Activated CD4-positive, alpha-beta T cell treated with anti-CD3 and anti-CD28 coated beads, Interleukin-2, amount 50 U/mL, for 16 hours (primary cell): ENCODE results near the gene MRPL10.

Source experiments
- DNase-seq: peaks from one replicate; pipeline ENCODE4 v3.0.0-alpha.2; 2020

Gene MRPL10

DNA sequence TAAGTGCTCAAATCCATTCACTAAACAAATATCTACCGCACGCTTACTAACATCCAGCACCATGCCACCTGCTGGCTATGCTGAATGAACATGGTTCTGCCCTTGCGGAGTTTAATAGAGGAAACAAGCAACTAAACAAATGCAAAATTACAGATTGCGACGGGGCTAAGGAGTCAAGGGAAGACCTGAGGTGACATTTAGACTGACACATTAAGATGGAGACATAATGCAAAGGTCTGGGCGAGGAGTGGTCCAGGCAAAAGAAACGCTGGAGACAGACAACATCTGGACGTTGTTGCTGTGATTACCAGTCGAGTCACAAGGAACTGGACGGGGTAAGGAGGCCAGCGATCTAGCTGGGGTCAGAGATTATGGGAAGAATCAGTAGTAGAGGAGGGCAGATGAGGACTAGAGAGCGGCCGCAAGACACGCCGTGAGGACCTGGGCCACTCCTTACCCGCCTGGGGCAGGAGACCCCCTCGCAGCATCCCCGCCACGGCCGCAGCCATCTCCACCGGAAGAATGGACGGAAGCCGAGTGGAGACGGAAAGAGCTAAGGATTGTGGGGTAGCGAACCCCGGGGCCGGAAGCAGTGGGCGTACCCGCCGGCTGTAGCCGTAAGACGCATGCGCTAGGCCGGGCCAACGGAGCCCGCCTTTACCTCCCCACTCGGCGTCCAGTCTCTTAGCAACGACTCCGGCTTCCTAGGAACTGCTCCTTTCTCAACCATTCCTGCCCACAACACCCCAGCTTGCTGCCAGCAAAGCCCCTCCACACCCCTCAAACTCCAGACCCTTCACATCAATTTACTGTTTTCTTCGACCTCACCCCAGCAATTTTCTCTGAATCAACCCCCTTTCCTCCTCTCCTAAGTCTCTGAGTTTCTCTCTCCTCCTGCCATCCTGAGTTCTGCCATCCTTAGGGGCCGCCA, at the start of gene MRPL10, which contains the start of gene LRRC46:
Gene MRPL10 (minus strand): TSS at position 539 of the 931 bp plus-strand sequence. CDS start 30 bp downstream, at position 509.
Gene LRRC46 (plus strand): TSS at position 668 of the 931 bp plus-strand sequence. CDS start 320 bp downstream, outside the sequence.
- DNase-seq = peak; percentile 96

DNA sequence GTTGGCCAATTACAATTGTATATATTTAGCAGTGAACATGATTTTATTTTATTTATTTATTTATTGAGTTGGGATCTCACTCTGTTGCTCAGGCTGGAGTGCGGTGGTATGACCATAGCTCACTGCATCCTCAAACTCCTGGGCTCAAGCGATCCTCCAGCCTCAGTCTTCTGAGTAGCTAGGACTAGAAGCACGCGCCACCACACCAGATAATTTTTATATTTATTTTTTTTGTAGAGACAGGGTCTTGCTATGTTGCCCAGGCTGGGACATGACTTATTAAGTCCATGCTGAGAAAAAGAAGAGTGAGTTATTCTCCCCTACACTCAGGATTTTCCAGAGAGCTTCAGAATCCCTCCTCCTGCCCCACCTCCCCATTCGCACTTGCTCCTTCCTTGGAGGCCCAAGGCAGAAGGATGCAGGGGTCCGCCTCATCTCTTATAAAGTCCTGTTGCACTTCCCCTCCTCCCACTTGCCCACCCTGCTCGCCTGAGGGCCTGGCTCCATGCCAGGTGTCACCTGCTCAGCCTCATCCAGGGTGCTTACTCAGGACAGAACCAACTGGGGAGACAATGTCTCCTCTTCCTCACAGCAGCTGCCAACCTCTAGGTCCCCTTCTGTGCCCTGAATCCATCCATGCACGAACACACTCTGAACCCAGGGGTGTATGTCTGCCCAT, 48.6 kb upstream of the MRPL10 start:
- DNase-seq = no peak

DNA sequence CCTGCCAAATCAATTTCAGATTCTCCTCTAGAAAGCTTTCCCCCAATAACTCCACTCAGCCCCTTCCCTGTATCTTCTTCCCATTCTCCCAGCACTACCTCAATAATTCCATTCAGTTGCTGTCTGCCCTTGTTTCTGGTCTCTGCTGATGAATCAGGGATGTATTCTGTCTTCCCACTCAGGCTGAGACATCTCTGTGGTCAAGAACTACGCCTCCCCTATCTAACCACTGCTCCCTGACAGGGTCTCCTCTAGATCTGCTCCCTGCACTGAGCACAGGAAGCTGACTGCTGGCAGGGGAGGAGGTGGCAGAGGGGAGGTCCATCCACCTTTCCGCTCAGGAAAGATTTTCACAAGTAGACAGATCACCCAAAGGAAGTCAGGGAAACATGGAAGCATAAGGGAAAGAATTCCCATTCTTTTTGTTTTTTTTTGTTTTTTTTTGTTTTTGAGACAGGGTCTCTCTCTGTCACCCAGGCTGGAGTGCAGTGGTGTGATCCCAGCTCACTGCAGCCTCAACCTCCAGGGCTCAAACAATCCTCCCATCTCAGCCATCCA, 47.8 kb upstream of the MRPL10 start:
- DNase-seq = no peak

DNA sequence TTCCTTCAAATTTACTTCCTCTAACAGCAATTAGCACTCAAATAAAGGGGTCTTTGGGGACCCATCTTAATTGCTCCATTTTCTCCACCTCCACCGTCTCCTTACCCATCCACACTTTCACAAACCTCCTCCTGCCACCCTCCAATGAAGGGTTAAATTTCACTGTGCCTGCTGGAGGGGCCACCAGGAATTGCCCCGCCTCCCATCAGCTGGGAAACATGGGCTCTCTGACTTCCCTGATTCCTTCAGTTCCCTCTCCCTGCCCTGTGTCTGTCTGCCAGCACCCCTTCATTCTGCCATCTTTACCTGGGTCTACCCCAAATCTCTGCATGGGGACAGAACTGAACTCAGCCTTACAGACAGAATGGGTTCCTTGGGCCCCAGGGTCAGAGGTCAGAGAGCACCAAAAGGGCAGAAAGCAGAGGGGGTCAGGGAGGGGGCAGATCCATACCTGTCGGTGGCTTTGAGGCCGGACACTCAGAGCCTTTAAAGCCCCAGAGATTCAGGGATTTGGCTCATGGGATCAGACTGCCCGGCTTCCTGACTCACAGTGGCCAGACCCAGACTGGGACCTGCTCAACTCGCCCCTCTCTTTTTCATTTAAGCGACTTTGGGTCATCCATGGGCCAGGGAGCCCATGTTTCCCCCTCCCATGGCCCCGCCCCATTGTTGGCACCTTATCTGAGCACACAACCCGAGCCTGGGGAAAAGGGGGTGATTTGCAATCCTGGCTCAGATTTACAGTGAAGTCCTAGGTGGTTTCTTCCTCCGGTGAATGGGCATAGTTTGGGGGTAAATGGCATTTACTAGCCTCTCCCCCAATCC, 47.1 kb upstream of the MRPL10 start:
- no peak for DNase-seq

- no peak for DNase-seq
Measured at GRCh38 chr17:47877368-47878034, 46.2 kb upstream of the MRPL10 start.

DNA sequence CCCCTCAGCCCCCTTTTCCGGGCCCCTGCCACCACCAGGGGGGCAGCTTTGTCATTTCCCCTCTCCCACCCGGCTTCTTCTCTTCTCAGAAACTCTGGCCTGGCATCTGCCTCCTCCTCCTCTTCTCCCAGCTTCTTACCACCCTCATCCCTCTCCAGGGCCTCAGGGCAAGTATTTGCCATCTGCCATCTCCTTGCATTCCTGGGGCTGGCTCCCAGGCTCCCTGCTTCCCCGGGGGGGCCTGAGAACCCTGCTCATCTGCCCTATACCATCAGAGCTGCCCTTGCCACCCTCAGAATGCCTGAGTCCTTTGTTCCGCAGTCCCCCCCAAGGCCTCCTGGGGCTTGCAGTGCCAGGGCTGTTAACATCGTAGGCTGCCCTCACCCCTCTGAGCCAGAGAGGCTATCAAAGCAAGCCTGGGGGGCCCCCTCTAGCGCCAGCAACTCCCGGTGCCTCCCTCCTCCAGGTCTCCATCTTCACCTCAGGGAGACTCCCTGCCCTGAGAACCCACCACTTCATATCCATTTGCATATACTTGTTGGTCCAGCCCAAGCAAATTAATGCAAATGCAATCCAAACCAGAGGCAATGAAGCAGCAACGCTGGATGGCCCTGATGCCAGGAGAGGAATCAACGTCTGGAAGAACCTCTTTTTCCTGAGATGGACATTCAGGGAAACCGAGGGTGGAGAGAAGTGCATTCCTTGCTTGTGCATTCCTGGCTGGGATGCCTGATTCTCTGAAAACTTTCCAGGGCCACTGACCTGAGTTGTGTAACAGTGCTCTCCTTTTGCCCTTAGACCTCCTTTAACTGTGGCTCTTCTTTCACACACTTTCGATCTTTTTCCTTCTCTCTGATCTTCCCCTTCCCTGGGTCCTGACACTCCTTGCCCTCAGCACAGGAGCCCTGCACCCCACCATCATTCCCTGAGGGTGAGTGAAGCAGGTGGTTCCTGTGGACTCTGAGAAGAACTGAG, 44.0 kb upstream of the MRPL10 start:
- DNase-seq = no peak

DNA sequence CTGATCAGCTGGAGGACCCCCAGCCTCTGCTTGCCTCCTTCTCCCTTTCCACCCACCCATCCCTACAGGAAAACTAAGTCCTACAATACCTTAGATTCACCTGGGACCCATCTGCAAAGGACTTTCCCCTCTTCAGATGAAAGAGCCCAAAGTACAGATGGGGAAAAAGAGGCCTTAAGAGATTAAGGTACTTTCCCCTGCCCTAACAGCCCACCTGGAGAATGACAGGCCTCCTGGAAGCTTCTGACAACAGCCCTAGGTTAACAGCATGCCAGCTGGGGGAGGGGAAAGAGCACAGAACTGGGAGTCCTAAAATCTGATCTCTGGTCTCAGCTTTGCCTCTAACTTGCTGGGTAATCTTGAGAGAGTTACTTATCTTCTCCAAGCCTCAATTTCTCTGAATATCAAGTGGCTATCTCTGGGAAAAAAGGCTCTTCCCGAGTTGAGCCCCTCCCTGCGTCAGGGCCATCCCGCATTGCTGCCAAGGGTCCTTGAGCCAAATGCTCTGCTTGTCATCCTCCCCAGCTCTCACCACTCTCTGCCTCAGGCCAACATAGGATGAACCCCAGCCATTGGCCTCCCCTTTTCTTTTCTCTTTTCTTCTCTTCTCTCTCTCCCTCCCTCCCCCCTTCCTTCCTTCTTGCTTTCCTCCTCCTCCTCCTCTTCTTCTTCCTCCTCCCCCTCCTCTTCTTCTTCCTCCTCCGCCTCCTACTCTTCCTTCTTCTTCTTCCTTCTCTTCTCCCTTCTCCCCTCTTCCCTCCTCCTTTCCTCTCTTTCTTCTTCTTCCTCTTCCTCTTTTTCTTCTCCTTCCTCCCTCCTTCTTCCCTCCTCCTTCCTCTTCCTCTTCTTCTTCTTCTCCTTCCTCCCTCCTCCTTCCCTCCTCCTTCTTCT, 42.1 kb upstream of the MRPL10 start:
- no peak for DNase-seq

- no peak for DNase-seq
Measured at GRCh38 chr17:47872651-47873161, 41.4 kb upstream of the MRPL10 start.

DNA sequence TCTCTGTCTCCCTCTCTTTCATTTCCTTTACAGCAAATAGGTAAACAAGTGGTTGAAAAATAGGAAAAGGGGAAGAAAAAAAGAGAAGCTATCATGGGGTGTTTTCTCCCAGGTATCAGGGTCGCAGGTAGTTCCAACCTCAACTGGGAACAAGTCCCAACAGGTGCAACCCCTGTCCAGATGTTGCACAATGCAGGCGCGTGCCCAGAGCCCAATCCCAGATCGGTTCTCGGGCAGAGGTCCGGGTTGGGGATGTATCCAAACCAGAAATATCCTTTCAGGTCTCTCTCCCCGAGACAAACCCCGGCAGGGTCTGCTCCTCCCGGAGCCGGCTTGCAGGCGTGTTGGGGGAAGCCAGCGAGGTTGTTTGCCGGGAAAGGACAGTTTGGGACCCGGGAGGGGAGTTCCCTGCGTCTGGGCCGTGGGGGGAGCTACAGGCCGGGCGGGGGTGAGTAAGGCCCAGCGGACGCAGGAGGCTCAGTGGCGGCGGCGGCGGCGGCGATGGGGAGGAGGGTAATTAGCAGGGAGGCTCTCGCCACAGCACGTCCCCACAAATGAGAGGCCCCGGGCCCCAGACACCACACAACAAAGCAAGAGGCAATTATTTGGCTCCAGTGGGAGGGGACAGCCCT, 40.8 kb upstream of the MRPL10 start:
- DNase-seq = no peak

GRCh38 chr17:47871048-47871447, 39.7 kb upstream of the MRPL10 start:
- DNase-seq = no peak

- DNase-seq = no peak
Measured at GRCh38 chr17:47870056-47870455, 38.7 kb upstream of the MRPL10 start.

- no peak for DNase-seq
Measured at GRCh38 chr17:47869114-47869513, 37.8 kb upstream of the MRPL10 start.

- DNase-seq = no peak
Measured at GRCh38 chr17:47867813-47868533, 36.6 kb upstream of the MRPL10 start.

DNA sequence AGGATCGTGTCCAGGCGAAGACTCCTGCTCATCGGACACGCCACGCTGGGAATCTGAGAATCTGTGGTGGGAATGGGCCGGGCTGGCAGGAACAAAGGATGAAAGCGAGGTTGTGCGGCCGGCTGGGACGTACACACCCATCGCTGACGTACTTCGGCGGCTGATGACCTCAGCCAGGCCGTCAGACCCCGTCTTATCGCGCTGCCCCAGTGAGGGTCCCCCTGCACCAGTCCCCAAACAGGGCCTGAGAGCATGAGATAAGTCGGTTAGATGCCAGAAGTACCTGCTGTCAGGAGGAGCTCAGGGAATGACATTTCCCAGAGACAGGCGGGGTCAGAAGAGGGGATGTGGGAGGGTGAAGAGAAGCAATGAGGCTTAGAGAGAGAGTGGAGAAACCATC, 35.6 kb upstream of the MRPL10 start:
- DNase-seq = no peak

- DNase-seq = peak; percentile 65
Measured at GRCh38 chr17:47864791-47865216, 33.5 kb upstream of the MRPL10 start.

- DNase-seq = no peak
Measured at GRCh38 chr17:47862621-47863440, 31.5 kb upstream of the MRPL10 start.

DNA sequence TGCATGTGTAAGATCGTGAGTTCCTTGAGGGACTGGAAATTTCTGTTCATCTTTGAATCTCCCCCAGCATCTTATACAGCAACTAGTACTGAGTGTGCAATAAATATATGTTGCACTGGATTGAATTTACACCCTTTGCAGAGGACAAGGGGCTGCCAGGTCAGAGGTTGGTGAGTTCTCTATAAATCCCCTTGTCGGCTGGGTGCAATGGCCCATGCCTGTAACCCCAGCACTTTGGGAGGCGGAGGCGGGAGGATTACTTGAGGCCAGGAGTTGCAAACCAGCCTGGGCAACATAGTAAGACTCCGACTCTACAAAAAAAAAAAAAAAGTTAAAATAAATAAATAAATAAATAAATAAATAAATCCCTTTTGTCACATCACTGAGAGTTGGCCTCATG, 29.0 kb upstream of the MRPL10 start:
- DNase-seq = no peak
